OCI-LY7 (cell line): ENCODE results near the gene HCFC1R1. TPM values are rescaled to one million over a fixed set of nuclear protein-coding genes. Genes with fewer than 3 reads are reported as not detected.

Experiments
- BruUV-seq: library from RNA; stranded (reverse); fragments of 400-500 nt; replicated peaks from 2 replicates; lab custom pipeline; 2021; lab: Mats Ljungman, UMichigan
- CTCF ChIA-PET: fragments of 300-600 bp; sonication (Branson Sonifier 250); formaldehyde crosslinking; loops from one replicate; lab custom pipeline; 2022; ENCODE audit warnings: antibody characterized with exemption; ENCODE audit not compliant: unreplicated experiment; lab: Charles Lee
- POLR2A ChIA-PET: fragments of 300-600 bp; sonication (Branson Sonifier 250); formaldehyde crosslinking; loops from one replicate; lab custom pipeline; 2022; ENCODE audit warnings: antibody characterized with exemption; lab: Charles Lee
- DNase-seq: peaks from one replicate; pipeline ENCODE4 v3.0.0-alpha.2; 2015; ENCODE audit warnings: low spot score
- H2AFZ ChIP-seq: fragments of 200-600 bp; sonication (generic), shearing (Covaris generic); 2 replicates; pipeline ENCODE4 v1.6.1; 2014; ENCODE audit warnings: mild to moderate bottlenecking, antibody characterized with exemption, low read length, moderate library complexity
- H3K27ac ChIP-seq: fragments of 200-600 bp; sonication (generic); 2 replicates; pipeline ENCODE4 v1.5.1; 2014; ENCODE audit warnings: mixed run types, low read depth, mild to moderate bottlenecking, moderate library complexity, low read length, inconsistent platforms; ENCODE audit not compliant: poor library complexity, severe bottlenecking
- H3K36me3 ChIP-seq: fragments of 200-600 bp; sonication (generic); 2 replicates; pipeline ENCODE4 v1.6.1; 2014; ENCODE audit warnings: mild to moderate bottlenecking, antibody characterized with exemption, low read length, moderate library complexity, mixed read lengths; ENCODE audit not compliant: insufficient read depth
- H3K4me1 ChIP-seq: fragments of 200-600 bp; sonication (generic); 2 replicates; pipeline ENCODE4 v1.5.1; 2014; ENCODE audit warnings: mild to moderate bottlenecking, low read length; ENCODE audit not compliant: insufficient read depth, poor library complexity, severe bottlenecking
- H3K4me2 ChIP-seq: fragments of 200-600 bp; sonication (generic); 2 replicates; pipeline ENCODE4 v1.6.1; 2014; ENCODE audit warnings: mild to moderate bottlenecking, low read length
- H3K4me3 ChIP-seq: fragments of 200-600 bp; sonication (generic); 2 replicates; pipeline ENCODE4 v1.5.1; 2014; ENCODE audit warnings: mild to moderate bottlenecking, low read depth, low read length; ENCODE audit not compliant: poor library complexity, severe bottlenecking
- H3K79me2 ChIP-seq: fragments of 200-600 bp; sonication (generic); 2 replicates; pipeline ENCODE4 v1.6.1; 2016; ENCODE audit warnings: low read depth, mild to moderate bottlenecking, low read length, moderate library complexity, mixed read lengths; ENCODE audit not compliant: insufficient read depth
- H3K9me2 ChIP-seq: fragments of 200-600 bp; sonication (generic); 2 replicates; pipeline ENCODE4 v1.6.1; 2016; ENCODE audit warnings: mild to moderate bottlenecking, low read length, mixed read lengths; ENCODE audit not compliant: insufficient read depth
- H3K9me3 ChIP-seq: fragments of 200-600 bp; sonication (generic); 2 replicates; pipeline ENCODE4 v1.6.1; 2014; ENCODE audit warnings: mild to moderate bottlenecking, mixed run types, low read length, mixed read lengths
- H4K20me1 ChIP-seq: fragments of 200-600 bp; sonication (generic); 2 replicates; pipeline ENCODE4 v1.6.1; 2014; ENCODE audit warnings: mild to moderate bottlenecking, antibody characterized with exemption, low read length, moderate library complexity, mixed read lengths; ENCODE audit not compliant: insufficient read depth
- EZH2phosphoT487 ChIP-seq: fragments of 200-600 bp; sonication (generic); IDR thresholded peaks from 2 replicates; pipeline ENCODE4 v1.6.1; 2018; ENCODE audit warnings: low read depth, borderline replicate concordance, mild to moderate bottlenecking, mixed run types, antibody characterized with exemption, low read length, moderate library complexity, mixed read lengths
- intact Hi-C: fragments of 100-400 bp; cut with micrococcal nuclease; formaldehyde crosslinking; loops from one replicate; pipeline ENCODE4 v1.10.0; 2022; ENCODE audit not compliant: unreplicated experiment
- total RNA-seq, 2 experiments: library from RNA; depleted of rRNA in 1 of 2; stranded (reverse); fragments of >200 nt in 1 of 2; shearing (Covaris generic) in 1 of 2; gene quantifications; 2 replicates each; pipeline ENCODE4 v1.2.3, GENCODE V29; 2014 to 2022
- TF ChIP-seq, protein P1 (sequence below): fragments of 200-600 bp; sonication (generic); conservative IDR thresholded peaks from 2 replicates; pipeline ENCODE4 v1.5.1; 2014; ENCODE audit warnings: mild to moderate bottlenecking, antibody characterized with exemption, low read length, moderate library complexity, mixed read lengths

The HCFC1R1 gene
- total RNA-seq, 2 experiments from 2014 or later: 29.1 to 39.4 TPM

DNA sequence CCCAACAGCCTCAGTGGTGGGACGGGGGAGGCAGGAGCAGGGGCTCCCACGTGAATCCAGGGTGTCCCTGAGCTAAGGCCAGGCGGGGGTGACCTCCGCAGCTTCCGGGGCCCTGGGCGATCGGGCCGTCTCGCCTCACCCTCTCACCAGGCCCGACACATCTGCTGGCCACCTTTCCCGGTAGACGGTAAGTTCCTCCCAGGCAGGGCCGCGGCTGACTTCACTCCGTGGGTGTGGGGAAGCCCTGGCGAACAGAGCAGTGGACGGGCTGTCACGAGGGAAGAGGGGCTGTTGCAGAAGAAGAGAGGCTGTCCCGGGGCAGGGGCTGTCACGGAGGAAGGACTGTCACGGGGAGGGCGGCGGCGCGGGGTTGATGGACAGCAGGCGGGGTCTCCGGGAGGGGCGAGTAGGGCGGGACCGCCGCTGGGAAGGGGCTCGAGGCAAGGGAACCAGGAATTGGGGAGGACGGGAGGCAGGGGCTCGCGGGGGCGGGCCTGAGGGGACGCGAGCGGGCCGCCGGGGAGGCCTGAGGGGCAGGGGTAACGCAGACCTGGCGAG lies 44.0 kb downstream of the HCFC1R1 start:
- H3K4me3 ChIP-seq: peak overlapping the region; percentile 80
- no peaks in the 10 kb centered on the region for H3K9me3 ChIP-seq
- POLR2A ChIA-PET: no interaction called here

DNA sequence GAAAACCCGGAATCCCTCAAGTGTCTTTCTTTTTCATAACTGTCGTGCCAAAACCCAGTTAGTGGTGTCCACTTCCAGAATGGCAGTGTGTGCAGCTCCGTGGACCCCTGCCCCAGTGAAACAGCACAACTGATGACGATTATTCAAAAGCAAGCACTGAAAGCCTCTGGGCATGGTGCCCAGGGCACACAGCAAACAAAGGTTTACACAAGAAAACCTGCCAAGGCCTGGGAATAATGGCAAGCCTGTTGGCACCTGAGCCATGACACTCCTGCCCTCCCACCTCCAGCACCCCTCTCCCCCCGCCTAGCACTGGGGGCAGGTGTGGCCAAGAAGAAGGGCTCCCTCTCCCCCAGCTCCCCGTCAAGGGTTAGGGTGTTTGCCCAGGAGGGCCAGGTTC lies 46.3 kb downstream of the HCFC1R1 start:
- Histone ChIP-seq H3K79me2 (peaks cover 27% of the 10 kb centered on the region; the same call in 1 of the 2 replicates), H4K20me1 (no peaks in the 10 kb centered on the region), H3K9me3 (no peaks in the 10 kb centered on the region), H3K36me3 (peaks cover 71% of the 10 kb centered on the region), H3K9me2 (no peaks in the 10 kb centered on the region), H3K27ac (no peak overlapping the region), H3K4me2 (peak overlapping the region; percentile 41), H2AFZ (no peak overlapping the region), H3K4me1 (peaks cover 34% of the 10 kb centered on the region), H3K4me3 (no peak overlapping the region)
- no peak for DNase-seq
- POLR2A ChIA-PET: interaction anchor here (0.6 kb wide), 1 partner anchor 14 kb away, joined by 3 read pairs; no protein-coding TSS in a partner anchor
- no TSS peak for BruUV-seq
- TF ChIP-seq, protein P1, sequence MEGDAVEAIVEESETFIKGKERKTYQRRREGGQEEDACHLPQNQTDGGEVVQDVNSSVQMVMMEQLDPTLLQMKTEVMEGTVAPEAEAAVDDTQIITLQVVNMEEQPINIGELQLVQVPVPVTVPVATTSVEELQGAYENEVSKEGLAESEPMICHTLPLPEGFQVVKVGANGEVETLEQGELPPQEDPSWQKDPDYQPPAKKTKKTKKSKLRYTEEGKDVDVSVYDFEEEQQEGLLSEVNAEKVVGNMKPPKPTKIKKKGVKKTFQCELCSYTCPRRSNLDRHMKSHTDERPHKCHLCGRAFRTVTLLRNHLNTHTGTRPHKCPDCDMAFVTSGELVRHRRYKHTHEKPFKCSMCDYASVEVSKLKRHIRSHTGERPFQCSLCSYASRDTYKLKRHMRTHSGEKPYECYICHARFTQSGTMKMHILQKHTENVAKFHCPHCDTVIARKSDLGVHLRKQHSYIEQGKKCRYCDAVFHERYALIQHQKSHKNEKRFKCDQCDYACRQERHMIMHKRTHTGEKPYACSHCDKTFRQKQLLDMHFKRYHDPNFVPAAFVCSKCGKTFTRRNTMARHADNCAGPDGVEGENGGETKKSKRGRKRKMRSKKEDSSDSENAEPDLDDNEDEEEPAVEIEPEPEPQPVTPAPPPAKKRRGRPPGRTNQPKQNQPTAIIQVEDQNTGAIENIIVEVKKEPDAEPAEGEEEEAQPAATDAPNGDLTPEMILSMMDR: no peak
- TF ChIP-seq EZH2phosphoT487: no peak
- intact Hi-C loops: no loop called here
- CTCF ChIA-PET: no interaction called here

More for the DNA sequence above, 44.0 kb downstream of the HCFC1R1 start:
- BruUV-seq: no TSS peak
- CTCF ChIA-PET: no interaction called here
- TF ChIP-seq, protein P1: no peak
- TF ChIP-seq EZH2phosphoT487: no peak
- peak; percentile 42 for DNase-seq
- Histone ChIP-seq H4K20me1 (no peaks in the 10 kb centered on the region), H3K9me2 (no peaks in the 10 kb centered on the region), H3K79me2 (peaks cover 27% of the 10 kb centered on the region; the same call in 1 of the 2 replicates), H3K4me1 (peaks cover 48% of the 10 kb centered on the region), H3K4me2 (peak overlapping the region; percentile 77), H3K36me3 (peaks cover 48% of the 10 kb centered on the region), H3K27ac (peak overlapping the region; percentile 67), H2AFZ (peak overlapping the region; percentile 10; the same call in 1 of the 2 replicates)
- intact Hi-C loops: loop anchor here (1.0 to 5.0 kb wide), 2 partner anchors 10 to 67 kb away; partner anchors contain the start of genes FLYWCH1 and PAQR4

DNA sequence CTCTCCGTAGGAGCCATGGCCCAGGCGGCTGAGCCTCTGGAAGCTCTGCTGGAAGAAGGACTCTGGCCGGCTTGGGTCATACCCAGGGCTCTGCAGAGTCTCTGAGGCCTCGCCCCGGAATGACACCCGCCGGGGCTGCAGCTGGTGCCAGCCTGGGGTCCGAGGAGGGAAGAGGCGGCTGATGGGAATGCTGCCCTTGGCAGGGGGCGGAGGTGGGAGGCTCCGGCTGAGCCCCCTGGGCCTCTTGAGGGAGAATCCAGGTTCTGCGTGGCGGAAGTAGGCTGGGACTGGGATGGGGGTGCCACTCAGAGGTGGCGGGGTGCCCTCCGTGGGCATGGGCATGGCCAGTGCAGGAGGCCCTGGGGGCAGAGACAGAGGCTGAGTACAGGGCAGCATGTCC lies 47.1 kb downstream of the HCFC1R1 start:
- H3K4me3 ChIP-seq: no peak overlapping the region
- H3K27ac ChIP-seq: no peak overlapping the region
- no peaks in the 10 kb centered on the region for H3K9me2 ChIP-seq
- peaks cover 27% of the 10 kb centered on the region; the same call in 1 of the 2 replicates for H3K79me2 ChIP-seq
- H2AFZ ChIP-seq: no peak overlapping the region
- DNase-seq: no peak
- BruUV-seq: no TSS peak
- peaks cover 34% of the 10 kb centered on the region for H3K4me1 ChIP-seq
- CTCF ChIA-PET: no interaction called here
- intact Hi-C loops: no loop called here
- POLR2A ChIA-PET: no interaction called here
- H4K20me1 ChIP-seq: no peaks in the 10 kb centered on the region
- no peak overlapping the region for H3K4me2 ChIP-seq
- TF ChIP-seq, protein P1: no peak
- TF ChIP-seq EZH2phosphoT487: no peak
- peaks cover 78% of the 10 kb centered on the region for H3K36me3 ChIP-seq
- no peaks in the 10 kb centered on the region for H3K9me3 ChIP-seq
